NCI-H2029 treated with DMSO at 0.1 percent for 48 hours (cell line): ENCODE measurements around the gene SAMD14.
"Not testable (repeated sequence)": the region's sequence is repeated elsewhere in the genome, so short reads cannot be mapped to it uniquely, and the experiment has no call there.

Experiments
- DNase-seq: peaks from one replicate; lab custom pipeline; 2025; lab: John Stamatoyannopoulos, UW

SAMD14 gene

GRCh38 chr17:50074227-50074626, 55.7 kb downstream of the SAMD14 start:
- DNase-seq, result no peak

- DNase-seq, result no peak
These were observed 57.0 kb downstream of the SAMD14 start for GRCh38 chr17:50072925-50073324.

DNA sequence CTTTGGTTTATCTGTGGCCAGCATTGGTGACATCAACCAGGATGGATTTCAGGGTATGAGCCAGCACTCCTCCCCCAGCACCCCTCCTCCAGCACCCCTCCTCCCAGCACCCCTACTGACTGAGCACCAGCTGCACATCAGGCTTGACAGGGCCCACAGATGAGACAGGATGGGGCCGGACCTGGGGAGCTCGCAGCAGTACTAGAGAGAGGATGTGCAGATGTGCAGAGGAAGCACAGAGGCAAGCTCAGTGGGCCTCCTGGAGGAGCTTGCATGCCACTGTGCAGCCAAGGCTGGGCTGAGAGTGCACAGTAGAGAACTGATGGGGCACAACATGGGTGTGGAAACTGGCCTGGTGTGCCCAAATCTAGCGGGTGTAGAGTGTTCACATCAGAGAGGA, 57.8 kb downstream of the SAMD14 start:
- no peak for DNase-seq

GRCh38 chr17:50071692-50072091, 58.3 kb downstream of the SAMD14 start:
- no peak for DNase-seq

DNA sequence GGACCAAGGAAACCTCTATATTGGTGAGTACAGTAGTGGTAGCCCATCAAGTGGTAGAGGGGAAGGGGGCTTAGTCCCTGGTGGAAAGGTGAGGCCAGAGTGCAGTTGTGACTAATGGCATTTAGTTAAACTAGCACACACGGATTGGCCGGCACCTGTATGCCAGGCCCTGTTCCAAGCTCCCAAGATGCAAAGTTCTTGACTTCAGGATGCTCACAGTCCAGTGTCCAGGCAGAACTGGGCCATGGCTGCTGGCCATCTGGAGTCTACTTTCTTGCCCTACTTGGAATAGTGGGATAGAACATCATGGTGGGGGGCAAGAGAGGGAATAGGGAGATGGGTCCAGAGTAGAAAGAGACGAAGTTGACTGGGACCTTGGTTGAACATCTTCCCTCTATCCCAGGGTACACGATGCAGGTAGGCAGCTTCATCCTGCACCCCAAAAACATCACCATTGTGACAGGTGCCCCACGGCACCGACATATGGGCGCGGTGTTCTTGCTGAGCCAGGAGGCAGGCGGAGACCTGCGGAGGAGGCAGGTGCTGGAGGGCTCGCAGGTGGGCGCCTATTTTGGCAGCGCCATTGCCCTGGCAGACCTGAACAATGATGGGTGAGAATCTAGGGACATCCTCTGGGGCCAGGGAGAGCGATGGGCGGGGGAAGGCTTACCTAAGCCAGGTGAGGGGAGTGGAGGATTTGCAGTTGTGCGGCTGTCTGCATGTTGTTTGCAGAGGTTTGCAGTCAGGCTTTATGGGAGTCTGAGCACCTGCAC, 58.9 kb downstream of the SAMD14 start:
- no peak for DNase-seq

DNA sequence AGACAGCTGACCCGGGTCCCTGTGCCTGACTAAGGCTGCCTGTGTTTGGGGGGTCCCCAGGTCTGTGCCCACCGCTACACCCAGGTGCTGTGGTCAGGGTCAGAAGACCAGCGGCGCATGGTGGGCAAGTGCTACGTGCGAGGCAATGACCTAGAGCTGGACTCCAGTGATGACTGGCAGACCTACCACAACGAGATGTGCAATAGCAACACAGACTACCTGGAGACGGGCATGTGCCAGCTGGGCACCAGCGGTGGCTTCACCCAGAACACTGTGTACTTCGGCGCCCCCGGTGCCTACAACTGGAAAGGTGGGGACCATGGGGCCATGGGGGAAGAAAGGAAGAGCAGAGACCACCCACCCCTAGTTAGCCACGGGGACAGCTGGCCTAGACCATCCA, 62.0 kb downstream of the SAMD14 start:
- no peak for DNase-seq

DNA sequence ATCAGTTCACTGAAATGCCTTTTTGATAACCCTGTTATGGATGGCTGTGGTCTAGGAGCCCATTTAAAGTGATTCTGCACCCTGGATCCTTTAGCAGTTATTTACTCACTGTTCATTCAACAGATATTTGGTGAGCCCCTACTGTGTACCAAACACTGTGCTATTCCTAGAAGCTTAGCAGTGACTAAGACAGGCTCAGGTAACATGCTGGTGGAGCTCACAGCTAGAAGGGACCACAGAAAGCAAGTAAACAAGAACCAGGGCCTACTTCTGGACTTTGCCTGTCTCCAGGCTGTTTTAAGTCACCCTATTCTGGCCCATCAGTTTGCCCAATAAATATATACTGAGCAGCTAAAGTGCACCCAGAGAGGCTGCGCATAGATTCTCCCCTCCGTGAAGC, 63.0 kb downstream of the SAMD14 start:
- DNase-seq, result no peak

DNA sequence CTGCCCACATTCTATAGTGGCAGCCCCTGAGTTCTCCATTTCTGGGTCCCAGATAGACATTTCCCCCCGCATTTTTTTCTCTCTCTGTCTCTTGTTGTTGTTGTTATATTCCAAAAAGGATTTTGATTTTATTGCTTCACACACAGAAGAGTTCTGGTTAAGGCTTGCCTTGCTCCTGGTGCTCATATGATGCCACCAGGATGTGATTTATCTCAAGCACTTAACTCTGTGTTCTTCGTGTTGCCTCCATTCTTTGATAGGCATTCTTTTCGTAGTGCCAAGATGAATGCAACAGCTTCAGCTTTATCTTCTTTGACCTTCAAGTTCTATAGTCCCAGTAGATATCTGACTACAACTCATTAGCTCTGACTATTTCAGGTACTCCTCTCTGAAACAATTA, 64.9 kb downstream of the SAMD14 start:
- no peak for DNase-seq

- no peak for DNase-seq
These were observed 65.5 kb downstream of the SAMD14 start for GRCh38 chr17:50064253-50065001.

GRCh38 chr17:50063561-50064252, 66.3 kb downstream of the SAMD14 start:
- no peak for DNase-seq

GRCh38 chr17:50062293-50063243, 67.4 kb downstream of the SAMD14 start:
- no peak for DNase-seq

DNA sequence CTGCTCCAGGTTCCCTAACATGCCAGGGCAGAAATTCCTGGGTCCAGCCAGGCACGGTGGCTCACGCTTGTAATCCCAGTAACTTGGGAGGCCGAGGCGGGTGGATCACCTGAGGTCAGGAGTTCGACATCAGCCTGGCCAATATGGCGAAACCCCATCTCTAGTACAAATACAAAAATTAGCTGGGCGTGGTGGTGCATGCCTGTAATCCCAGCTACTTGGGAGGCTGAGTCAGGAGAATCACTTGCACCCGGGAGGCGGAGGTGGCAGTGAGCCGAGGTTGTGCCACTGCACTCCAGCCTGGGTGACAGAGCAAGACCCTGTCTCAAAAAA, 68.3 kb downstream of the SAMD14 start:
- DNase-seq, result not testable (repeated sequence)

DNA sequence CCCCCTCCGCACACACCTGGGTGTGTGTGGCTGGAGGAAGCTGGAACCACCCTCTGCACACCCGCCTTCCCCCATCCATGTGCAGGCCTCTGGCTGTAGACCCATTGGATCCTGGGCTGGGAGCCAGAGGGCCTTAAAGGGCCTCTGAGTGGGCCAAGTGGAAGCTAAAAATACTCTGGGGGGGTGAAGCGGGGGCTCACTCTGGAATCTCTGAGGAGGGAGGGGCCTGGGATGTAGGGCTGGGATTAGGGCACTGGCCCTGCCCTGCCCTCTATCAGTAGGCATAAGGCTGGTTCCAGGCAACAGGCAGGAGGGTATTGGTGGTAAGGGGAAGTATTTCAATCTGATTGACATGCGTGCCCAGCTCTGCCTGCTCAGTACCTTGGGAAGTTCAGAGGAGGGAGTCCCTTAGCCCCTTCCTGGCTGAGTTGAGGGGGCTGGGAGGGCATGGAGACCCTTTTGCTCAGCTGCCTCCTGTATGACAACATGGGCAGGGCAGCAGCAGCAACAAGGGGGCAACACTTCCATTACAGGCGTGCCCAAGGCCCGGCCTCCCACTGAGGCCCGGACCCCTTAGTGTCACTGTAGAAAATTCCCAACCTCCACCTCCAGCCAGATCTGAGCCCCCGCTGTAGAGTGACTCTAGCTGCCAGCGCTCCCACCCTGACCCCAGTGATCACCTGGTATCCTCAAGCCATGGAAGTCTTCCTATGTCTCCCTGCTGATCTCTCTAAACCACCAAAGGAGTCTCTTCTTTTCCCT, 68.8 kb downstream of the SAMD14 start:
- DNase-seq, result no peak
